OCI-LY3 (cell line): ENCODE measurements around the gene DRD3.

ENCODE experiments used
- EZH2phosphoT487 ChIP-seq: fragments of 200-600 bp; shearing (Covaris generic); IDR thresholded peaks from 2 replicates; pipeline ENCODE4 v1.6.1; 2018; ENCODE audit warnings: antibody characterized with exemption, mixed run types, low read depth
- TF ChIP-seq, protein P1 (sequence below): fragments of 200-600, 300-600 bp; sonication (generic); IDR thresholded peaks from 2 replicates; pipeline ENCODE4 v1.5.1; 2014; ENCODE audit warnings: antibody characterized with exemption, low read length, low read depth

DNA sequence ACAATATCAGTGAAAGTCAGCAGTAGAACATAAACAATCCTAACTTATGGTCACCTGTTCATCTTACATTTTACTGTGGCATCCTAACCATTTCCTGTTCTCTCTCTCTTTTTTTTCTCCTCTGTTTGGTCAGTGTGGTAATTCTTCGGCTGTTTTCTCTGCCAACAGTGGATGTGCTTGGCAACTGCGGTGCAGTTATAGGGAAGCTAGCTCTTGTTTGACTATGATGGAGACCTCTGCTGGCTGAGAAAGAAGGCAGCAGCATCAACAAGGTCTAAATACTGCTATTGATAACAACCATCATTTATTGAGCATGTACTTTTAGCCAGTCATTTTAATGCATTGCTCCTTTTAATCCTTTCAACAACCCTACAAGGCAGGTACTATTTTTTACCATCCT is 723 bp upstream of the DRD3 start:
- TF ChIP-seq, protein P1, sequence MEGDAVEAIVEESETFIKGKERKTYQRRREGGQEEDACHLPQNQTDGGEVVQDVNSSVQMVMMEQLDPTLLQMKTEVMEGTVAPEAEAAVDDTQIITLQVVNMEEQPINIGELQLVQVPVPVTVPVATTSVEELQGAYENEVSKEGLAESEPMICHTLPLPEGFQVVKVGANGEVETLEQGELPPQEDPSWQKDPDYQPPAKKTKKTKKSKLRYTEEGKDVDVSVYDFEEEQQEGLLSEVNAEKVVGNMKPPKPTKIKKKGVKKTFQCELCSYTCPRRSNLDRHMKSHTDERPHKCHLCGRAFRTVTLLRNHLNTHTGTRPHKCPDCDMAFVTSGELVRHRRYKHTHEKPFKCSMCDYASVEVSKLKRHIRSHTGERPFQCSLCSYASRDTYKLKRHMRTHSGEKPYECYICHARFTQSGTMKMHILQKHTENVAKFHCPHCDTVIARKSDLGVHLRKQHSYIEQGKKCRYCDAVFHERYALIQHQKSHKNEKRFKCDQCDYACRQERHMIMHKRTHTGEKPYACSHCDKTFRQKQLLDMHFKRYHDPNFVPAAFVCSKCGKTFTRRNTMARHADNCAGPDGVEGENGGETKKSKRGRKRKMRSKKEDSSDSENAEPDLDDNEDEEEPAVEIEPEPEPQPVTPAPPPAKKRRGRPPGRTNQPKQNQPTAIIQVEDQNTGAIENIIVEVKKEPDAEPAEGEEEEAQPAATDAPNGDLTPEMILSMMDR, result peak; percentile 58
- no peak for TF ChIP-seq EZH2phosphoT487
